ENCODE data around the gene B4GALNT1. TPM values are rescaled to one million over a fixed set of nuclear protein-coding genes. Genes with fewer than 3 reads are reported as not detected.
A peak's percentile ranks its signal among the peaks of the same experiment; 100 is the strongest.

Gene B4GALNT1
- total and polyA plus RNA-seq, 9 of the 15 experiments (the other 6 are each of a cell fraction or from before 2014, with no cell fraction given): 1.0 to 32.2 (median 9.8) TPM

DNA sequence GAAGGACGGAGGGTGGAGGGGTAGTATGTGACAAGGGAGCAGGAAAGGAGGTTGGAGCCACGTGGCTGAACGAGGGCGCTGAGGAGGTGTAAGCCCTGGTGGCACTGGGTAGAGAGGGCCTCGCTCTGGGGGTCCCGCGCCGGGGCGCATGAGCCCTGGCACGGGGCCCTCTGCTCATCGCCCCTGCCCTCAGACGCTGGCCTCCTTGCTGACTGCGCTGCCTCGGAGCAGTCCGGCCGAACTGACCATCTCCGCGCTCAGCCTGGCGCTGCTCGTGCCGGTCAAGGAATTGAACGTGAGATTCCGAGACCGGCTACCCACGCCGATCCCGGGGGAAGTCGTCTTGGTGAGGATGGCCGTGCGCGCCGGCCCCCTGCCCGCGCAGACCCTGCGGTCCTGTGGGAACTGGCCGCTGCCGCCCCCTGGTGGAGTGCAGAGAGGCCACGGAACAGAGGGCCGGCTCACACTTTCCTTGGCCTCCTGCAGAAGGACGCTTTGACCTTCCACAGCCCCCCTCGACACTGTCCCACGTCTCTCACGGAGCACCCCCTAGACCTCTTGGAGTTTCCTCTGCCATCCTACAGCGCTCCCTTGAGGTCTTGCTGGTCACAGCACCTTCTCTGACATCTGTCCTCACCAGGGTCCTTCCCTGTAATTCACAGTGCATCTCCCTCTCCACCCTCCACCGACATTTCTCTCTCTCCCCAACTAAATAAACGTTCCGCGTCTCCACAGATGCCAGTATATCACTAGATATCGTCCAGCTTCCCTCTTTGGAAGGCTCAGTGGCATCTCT lies 11.3 kb downstream of the B4GALNT1 start (continued):
- TF ChIP-seq, protein P1, sequence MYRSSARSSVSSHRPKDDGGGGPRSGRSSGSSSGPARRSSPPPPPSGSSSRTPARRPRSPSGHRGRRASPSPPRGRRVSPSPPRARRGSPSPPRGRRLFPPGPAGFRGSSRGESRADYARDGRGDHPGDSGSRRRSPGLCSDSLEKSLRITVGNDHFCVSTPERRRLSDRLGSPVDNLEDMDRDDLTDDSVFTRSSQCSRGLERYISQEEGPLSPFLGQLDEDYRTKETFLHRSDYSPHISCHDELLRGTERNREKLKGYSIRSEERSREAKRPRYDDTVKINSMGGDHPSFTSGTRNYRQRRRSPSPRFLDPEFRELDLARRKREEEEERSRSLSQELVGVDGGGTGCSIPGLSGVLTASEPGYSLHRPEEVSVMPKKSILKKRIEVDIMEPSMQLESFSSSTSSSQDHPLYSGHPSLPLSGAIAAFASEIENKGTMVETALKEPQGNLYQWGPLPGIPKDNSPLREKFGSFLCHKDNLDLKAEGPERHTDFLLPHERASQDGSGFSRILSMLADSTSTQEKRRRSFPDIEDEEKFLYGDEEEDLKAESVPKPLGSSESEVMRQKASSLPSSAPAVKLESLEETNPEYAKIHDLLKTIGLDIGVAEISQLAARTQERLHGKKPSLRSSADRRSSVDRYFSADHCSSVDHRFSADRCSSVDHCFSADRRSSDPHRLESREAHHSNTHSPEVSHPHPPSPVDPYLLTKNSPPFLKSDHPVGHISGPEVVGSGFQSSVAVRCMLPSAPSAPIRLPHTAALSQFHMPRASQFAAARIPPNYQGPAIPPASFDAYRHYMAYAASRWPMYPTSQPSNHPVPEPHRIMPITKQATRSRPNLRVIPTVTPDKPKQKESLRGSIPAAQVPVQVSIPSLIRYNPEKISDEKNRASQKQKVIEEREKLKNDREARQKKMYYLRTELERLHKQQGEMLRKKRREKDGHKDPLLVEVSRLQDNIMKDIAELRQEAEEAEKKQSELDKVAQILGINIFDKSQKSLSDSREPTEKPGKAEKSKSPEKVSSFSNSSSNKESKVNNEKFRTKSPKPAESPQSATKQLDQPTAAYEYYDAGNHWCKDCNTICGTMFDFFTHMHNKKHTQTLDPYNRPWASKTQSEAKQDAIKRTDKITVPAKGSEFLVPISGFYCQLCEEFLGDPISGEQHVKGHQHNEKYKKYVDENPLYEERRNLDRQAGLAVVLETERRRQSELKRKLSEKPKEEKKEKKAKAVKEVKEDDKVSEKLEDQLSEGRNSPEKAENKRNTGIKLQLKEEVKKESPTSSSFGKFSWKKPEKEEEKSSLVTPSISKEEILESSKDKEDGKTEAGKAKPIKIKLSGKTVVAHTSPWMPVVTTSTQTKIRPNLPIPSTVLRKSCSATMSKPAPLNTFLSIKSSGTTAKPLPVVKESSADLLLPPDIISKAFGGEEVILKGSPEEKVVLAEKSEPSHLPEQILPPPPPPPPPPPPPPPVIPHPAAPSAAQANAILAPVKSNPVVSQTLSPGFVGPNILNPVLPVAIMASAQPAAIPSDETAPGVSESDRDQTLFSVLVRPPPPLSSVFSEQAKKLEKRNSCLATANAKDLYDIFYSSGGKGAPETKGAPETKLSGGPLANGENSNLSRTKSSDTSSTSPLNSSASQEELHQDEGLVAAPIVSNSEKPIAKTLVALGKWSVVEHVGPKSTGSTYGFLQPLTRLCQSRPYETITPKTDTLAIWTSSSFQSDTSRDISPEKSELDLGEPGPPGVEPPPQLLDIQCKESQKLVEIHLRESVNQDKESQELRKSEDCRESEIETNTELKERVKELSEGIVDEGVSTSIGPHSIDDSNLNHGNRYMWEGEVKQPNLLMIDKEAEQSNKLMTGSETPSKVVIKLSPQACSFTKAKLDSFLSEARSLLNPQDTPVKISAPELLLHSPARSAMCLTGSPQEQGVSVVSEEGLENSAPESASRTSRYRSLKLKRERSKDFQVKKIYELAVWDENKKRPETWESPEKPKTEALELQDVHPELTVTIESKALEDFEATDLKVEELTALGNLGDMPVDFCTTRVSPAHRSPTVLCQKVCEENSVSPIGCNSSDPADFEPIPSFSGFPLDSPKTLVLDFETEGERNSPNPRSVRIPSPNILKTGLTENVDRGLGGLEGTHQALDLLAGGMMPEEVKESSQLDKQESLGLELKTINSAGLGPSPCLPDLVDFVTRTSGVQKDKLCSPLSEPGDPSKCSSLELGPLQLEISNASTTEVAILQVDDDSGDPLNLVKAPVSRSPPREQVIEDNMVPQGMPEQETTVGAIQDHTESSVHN (IDR thresholded peaks at IDR 0.05; ENCODE audit: borderline replicate concordance in 1 of 2, low read depth in 1 of 2): no peak
- TF ChIP-seq TGIF2 (CRISPR knock-in tag; IDR thresholded peaks at IDR 0.05) (no peak), PCBP1 (IDR thresholded peaks at IDR 0.05; ENCODE audit: low read depth, low read length, poor library complexity, severe bottlenecking) (no peak), ZNF583 (CRISPR knock-in tag; IDR thresholded peaks at IDR 0.05) (no peak), POLR2B (IDR thresholded peaks at IDR 0.05; ENCODE audit: low read depth, partially characterized antibody) (no peak), ESRRA (IDR thresholded peaks at IDR 0.05; ENCODE audit: borderline replicate concordance, low read depth) (peak; percentile 93), SMARCA5 (IDR thresholded peaks at IDR 0.05) (no peak), ZNF407 (IDR thresholded peaks at IDR 0.05; ENCODE audit: low read depth) (no peak)
